SU-DHL-6 (cell line): ENCODE measurements around the gene EDDM13.

ENCODE experiments used
- H2AFZ ChIP-seq: fragments of 200-600 bp; sonication (generic); 2 replicates; pipeline ENCODE4 v1.6.1; 2014; ENCODE audit warnings: low read depth, mild to moderate bottlenecking, moderate library complexity, mixed read lengths, antibody characterized with exemption, low read length; ENCODE audit not compliant: severe bottlenecking
- H3F3A ChIP-seq: fragments of 200-600 bp; shearing (Covaris generic); 2 replicates; pipeline ENCODE4 v1.6.0; 2016; ENCODE audit warnings: antibody characterized with exemption, mild to moderate bottlenecking; ENCODE audit not compliant: insufficient read depth
- H3K27ac ChIP-seq: fragments of 200-600 bp; sonication (generic); 2 replicates; pipeline ENCODE4 v1.5.1; 2016; ENCODE audit warnings: low read depth, mild to moderate bottlenecking, low read length, moderate library complexity, mixed read lengths
- H3K27me3 ChIP-seq: fragments of 200-600 bp; sonication (generic), shearing (Covaris generic); 2 replicates; pipeline ENCODE4 v1.6.0; 2014; ENCODE audit warnings: mild to moderate bottlenecking, low read length
- H3K36me3 ChIP-seq: fragments of 200-600 bp; sonication (generic); 2 replicates; pipeline ENCODE4 v1.6.1; 2014; ENCODE audit warnings: mild to moderate bottlenecking, low read length, mixed read lengths
- H3K4me2 ChIP-seq: fragments of 300-600, 200-600 bp; shearing (Covaris generic), sonication (generic); 2 replicates; pipeline ENCODE4 v1.6.0; 2014; ENCODE audit warnings: low read length, low read depth, mild to moderate bottlenecking; ENCODE audit not compliant: poor library complexity, severe bottlenecking
- H3K4me3 ChIP-seq: fragments of 200-600 bp; sonication (generic); 2 replicates; pipeline ENCODE4 v1.5.1; 2014; ENCODE audit warnings: antibody characterized with exemption, low read length, mild to moderate bottlenecking, mixed read lengths; ENCODE audit not compliant: insufficient read depth, poor library complexity, severe bottlenecking
- H3K79me2 ChIP-seq: fragments of 200-600 bp; sonication (generic); 2 replicates; pipeline ENCODE4 v1.6.1; 2014; ENCODE audit warnings: mild to moderate bottlenecking, low read length, moderate library complexity; ENCODE audit not compliant: insufficient read depth
- H3K9ac ChIP-seq: fragments of 200-600 bp; sonication (generic); 2 replicates; pipeline ENCODE4 v1.7.0; 2014; ENCODE audit warnings: mild to moderate bottlenecking, low read length
- H3K9me2 ChIP-seq: fragments of 200-600 bp; sonication (generic); replicated peaks from 2 replicates; pipeline ENCODE4 v1.6.1; 2014; ENCODE audit warnings: low read length; ENCODE audit not compliant: insufficient read depth
- H3K9me3 ChIP-seq: fragments of 200-600 bp; sonication (generic); 2 replicates; pipeline ENCODE4 v1.6.1; 2014; ENCODE audit warnings: low read length, mixed read lengths; ENCODE audit not compliant: insufficient read depth
- H4K20me1 ChIP-seq: fragments of 200-600 bp; sonication (generic); 2 replicates; pipeline ENCODE4 v1.6.1; 2014; ENCODE audit warnings: low read depth, mild to moderate bottlenecking, antibody characterized with exemption, low read length, moderate library complexity, mixed read lengths
- EZH2phosphoT487 ChIP-seq: fragments of 200-600 bp; sonication (generic), shearing (Covaris generic); conservative IDR thresholded peaks from 2 replicates; pipeline ENCODE4 v1.6.1; 2018; ENCODE audit warnings: mild to moderate bottlenecking, antibody characterized with exemption, low read length, moderate library complexity, mixed read lengths
- TF ChIP-seq, protein P1 (sequence below): fragments of 200-600 bp; sonication (generic); IDR thresholded peaks from one replicate; pipeline ENCODE4 v1.5.1; 2017; ENCODE audit warnings: antibody characterized with exemption, mild to moderate bottlenecking, low read length, moderate library complexity; ENCODE audit not compliant: insufficient read depth, poor library complexity, severe bottlenecking

The EDDM13 gene

DNA sequence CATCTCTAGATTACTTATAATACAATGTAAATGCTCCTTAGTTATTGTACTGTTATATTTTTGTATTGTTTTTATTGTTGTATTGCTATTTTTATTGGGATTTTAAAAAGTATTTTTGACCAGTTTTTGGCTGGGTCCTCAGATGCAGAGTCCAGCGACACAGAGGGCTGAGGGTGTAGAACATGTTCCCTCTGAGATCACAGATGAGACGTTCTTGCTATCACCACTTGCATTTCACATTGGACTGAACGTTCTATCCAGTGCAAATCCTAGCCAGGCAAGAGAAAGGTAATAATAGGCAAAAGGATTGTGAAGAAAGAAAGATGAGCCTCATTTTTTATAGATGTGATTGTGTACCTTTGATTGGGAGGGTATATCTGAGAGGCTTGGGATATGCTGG, 27.1 kb downstream of the EDDM13 start:
- Histone ChIP-seq H2AFZ (no peak overlapping the region), H3K9me2 (no peaks in the 10 kb centered on the region)

DNA sequence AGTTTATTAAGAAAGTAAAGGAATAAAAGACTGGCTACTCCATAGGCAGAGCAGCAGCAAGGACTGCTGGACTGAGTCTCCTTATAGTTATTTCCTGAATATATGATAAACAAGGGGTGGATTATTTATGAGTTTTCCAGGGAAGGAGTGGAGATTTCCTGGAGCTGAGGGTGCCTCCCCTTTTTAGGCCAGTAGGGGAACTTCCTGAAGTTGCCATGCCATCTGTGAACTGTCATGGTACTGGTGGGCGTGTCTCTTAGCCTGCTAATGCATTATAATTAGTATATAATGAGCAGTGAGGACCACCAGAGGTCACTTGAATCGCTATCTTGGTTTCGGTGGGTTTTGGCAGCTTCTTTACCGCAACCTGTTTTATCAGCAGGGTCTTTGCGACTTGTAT, 28.6 kb downstream of the EDDM13 start:
- H3K36me3 ChIP-seq, result no peaks in the 10 kb centered on the region

More for the DNA sequence above, 27.1 kb downstream of the EDDM13 start:
- Histone ChIP-seq H3K79me2 (no peaks in the 10 kb centered on the region), H3K4me2 (no peak overlapping the region), H3K27me3 (no peaks in the 10 kb centered on the region), H3K9ac (no peak overlapping the region), H3K27ac (no peak overlapping the region), H3F3A (no peaks in the 10 kb centered on the region), H4K20me1 (no peaks in the 10 kb centered on the region), H3K36me3 (no peaks in the 10 kb centered on the region), H3K4me3 (no peak overlapping the region), H3K9me3 (no peaks in the 10 kb centered on the region)
- no peak for TF ChIP-seq EZH2phosphoT487
- TF ChIP-seq, protein P1, sequence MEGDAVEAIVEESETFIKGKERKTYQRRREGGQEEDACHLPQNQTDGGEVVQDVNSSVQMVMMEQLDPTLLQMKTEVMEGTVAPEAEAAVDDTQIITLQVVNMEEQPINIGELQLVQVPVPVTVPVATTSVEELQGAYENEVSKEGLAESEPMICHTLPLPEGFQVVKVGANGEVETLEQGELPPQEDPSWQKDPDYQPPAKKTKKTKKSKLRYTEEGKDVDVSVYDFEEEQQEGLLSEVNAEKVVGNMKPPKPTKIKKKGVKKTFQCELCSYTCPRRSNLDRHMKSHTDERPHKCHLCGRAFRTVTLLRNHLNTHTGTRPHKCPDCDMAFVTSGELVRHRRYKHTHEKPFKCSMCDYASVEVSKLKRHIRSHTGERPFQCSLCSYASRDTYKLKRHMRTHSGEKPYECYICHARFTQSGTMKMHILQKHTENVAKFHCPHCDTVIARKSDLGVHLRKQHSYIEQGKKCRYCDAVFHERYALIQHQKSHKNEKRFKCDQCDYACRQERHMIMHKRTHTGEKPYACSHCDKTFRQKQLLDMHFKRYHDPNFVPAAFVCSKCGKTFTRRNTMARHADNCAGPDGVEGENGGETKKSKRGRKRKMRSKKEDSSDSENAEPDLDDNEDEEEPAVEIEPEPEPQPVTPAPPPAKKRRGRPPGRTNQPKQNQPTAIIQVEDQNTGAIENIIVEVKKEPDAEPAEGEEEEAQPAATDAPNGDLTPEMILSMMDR, result no peak

DNA sequence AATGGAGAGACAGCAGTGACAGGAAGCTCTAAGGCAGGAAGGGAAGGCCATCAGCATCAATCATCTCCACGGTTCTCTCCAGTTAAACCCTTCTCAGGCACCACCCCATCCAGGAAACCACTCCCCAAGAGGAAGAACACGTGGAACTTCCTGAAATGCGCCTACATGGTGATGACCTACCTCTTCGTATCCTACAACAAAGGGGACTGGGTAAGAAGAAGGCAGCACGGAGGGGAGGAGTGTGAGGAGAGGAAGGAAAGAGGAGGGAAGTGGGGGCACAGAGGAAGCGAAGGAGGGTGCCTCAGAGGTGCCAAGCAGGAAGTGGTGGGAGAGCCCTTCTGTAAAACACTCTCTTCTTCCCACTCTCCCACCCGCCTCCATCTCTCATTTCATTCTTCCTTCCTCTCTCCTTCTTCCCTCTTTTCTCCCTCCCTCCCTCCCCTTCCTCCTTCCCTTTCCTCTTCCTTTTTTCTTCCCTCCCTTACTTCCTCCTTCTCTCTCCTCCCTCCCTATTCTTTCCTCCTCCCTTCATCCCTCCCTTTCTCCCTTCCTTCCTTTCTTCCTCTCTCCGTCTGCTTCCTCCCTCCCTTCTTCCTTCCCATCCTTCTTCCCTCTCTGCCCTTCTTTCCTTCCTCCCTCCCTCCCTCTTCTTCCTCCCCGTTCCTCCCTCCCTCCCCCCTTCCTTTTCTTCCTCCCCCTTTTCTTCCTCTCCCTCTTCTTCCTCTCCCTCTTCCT, 29.5 kb downstream of the EDDM13 start:
- Histone ChIP-seq H3K27me3 (no peaks in the 10 kb centered on the region), H2AFZ (no peak overlapping the region), H3K36me3 (no peaks in the 10 kb centered on the region), H3K9ac (no peak overlapping the region), H3K79me2 (no peaks in the 10 kb centered on the region), H3K4me2 (no peak overlapping the region), H3K4me3 (no peak overlapping the region), H3K9me2 (no peaks in the 10 kb centered on the region), H3K9me3 (no peaks in the 10 kb centered on the region), H3K27ac (no peak overlapping the region), H4K20me1 (no peaks in the 10 kb centered on the region), H3F3A (no peaks in the 10 kb centered on the region)
- TF ChIP-seq, protein P1, result no peak
- TF ChIP-seq EZH2phosphoT487, result no peak

More for the DNA sequence above, 28.6 kb downstream of the EDDM13 start:
- no peak overlapping the region for H3K4me3 ChIP-seq
- H3K27ac ChIP-seq, result no peak overlapping the region
- no peaks in the 10 kb centered on the region for H3K27me3 ChIP-seq
- H4K20me1 ChIP-seq, result no peaks in the 10 kb centered on the region
- no peak overlapping the region for H2AFZ ChIP-seq
- no peak for TF ChIP-seq EZH2phosphoT487
- TF ChIP-seq, protein P1, result no peak
- H3K9ac ChIP-seq, result no peak overlapping the region
- H3F3A ChIP-seq, result no peaks in the 10 kb centered on the region
- H3K4me2 ChIP-seq, result no peak overlapping the region
- H3K79me2 ChIP-seq, result no peaks in the 10 kb centered on the region
- H3K9me3 ChIP-seq, result no peaks in the 10 kb centered on the region
- H3K9me2 ChIP-seq, result no peaks in the 10 kb centered on the region
